Vagina (tissue), 2 donors: ENCODE data around the gene CHMP1B.

ENCODE experiments used
- POLR2A ChIP-seq, 2 donors: fragments of 450-650 bp; IDR thresholded peaks; one replicate each; pipeline ENCODE4 v1.6.1; 2017; ENCODE audit warnings: antibody characterized with exemption in 2 of 2, mild to moderate bottlenecking in 2 of 2, moderate library complexity in 2 of 2
- TF ChIP-seq, protein P1 (sequence below), 3 experiments: fragments of 450-650 bp in 2 of 3; fragments of 200-600 bp in 1 of 3; sonication (generic) in 1 of 3; IDR thresholded peaks; one replicate each; pipeline ENCODE4 v1.5.1; 2017 to 2019; ENCODE audit warnings: antibody characterized with exemption in 3 of 3, mild to moderate bottlenecking in 2 of 3, moderate library complexity in 2 of 3

DNA sequence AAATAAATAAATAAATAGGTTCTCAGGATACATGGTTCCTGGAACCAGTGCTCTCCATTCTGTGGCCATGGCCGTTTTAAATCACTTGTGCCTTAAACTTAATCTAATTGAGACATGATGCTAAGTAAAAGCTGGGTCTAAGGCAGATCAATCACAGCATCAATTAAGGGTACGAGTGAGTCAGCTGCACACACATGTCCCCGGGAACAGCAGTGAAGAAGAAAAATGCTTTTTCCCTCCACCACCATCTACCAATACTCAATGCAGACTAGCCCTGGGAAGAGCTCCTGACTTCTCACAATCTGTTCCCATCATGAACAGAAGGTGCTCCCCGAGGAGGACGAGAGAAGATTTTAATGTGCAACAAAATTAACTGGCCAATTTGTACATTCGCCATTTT is 6.8 kb upstream of the CHMP1B start:
- TF ChIP-seq, protein P1, sequence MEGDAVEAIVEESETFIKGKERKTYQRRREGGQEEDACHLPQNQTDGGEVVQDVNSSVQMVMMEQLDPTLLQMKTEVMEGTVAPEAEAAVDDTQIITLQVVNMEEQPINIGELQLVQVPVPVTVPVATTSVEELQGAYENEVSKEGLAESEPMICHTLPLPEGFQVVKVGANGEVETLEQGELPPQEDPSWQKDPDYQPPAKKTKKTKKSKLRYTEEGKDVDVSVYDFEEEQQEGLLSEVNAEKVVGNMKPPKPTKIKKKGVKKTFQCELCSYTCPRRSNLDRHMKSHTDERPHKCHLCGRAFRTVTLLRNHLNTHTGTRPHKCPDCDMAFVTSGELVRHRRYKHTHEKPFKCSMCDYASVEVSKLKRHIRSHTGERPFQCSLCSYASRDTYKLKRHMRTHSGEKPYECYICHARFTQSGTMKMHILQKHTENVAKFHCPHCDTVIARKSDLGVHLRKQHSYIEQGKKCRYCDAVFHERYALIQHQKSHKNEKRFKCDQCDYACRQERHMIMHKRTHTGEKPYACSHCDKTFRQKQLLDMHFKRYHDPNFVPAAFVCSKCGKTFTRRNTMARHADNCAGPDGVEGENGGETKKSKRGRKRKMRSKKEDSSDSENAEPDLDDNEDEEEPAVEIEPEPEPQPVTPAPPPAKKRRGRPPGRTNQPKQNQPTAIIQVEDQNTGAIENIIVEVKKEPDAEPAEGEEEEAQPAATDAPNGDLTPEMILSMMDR (IDR thresholded peaks at IDR 0.05) = no peak
- no peak for TF ChIP-seq POLR2A (IDR thresholded peaks at IDR 0.05)
